Right hindlimb (tissue), 1 donor: ENCODE results near the gene PAK2.
"Not testable (repeated sequence)": the region's sequence is repeated elsewhere in the genome, so short reads cannot be mapped to it uniquely, and the experiment has no call there.

Experiments
- DNase-seq: peaks from one replicate; pipeline ENCODE4 v3.0.0-alpha.2; 2018

Gene PAK2

GRCh38 chr3:196848375-196848774 is 108.7 kb downstream of the PAK2 start:
- not testable (repeated sequence) for DNase-seq

GRCh38 chr3:196849180-196849741 is 109.6 kb downstream of the PAK2 start:
- DNase-seq: no peak

- DNase-seq: not testable (repeated sequence)
These were observed 123.3 kb downstream of the PAK2 start for GRCh38 chr3:196863000-196863399.

GRCh38 chr3:196867155-196867506 is 127.5 kb downstream of the PAK2 start:
- DNase-seq: no peak

GRCh38 chr3:196867507-196868296 is 128.0 kb downstream of the PAK2 start, which contains the start of gene SENP5:
SENP5 (plus strand) TSS chr3:196867920; CDS start chr3:196885182, 17,262 bp downstream.
- peak; percentile 95 for DNase-seq

GRCh38 chr3:196868297-196868661 is 128.6 kb downstream of the PAK2 start:
- DNase-seq: no peak

GRCh38 chr3:196872316-196872715 is 132.7 kb downstream of the PAK2 start:
- no peak for DNase-seq

GRCh38 chr3:196874511-196875094 is 134.9 kb downstream of the PAK2 start:
- DNase-seq: not testable (repeated sequence)

- no peak for DNase-seq
These were observed 135.6 kb downstream of the PAK2 start for GRCh38 chr3:196875258-196875657.
